Stimulated activated CD4-positive, alpha-beta T cell treated with anti-CD3 and anti-CD28 coated beads, Interleukin-2, amount 100 ng/mL, for 24 hours (primary cell): Measurements from ENCODE around the gene SPAG6.
"Not testable (repeated sequence)": the region's sequence is repeated elsewhere in the genome, so short reads cannot be mapped to it uniquely, and the experiment has no call there.

ENCODE experiments used
- DNase-seq, 2 donors: peaks; one replicate each; pipeline ENCODE4 v3.0.0-alpha.2; 2020

SPAG6 gene

DNA sequence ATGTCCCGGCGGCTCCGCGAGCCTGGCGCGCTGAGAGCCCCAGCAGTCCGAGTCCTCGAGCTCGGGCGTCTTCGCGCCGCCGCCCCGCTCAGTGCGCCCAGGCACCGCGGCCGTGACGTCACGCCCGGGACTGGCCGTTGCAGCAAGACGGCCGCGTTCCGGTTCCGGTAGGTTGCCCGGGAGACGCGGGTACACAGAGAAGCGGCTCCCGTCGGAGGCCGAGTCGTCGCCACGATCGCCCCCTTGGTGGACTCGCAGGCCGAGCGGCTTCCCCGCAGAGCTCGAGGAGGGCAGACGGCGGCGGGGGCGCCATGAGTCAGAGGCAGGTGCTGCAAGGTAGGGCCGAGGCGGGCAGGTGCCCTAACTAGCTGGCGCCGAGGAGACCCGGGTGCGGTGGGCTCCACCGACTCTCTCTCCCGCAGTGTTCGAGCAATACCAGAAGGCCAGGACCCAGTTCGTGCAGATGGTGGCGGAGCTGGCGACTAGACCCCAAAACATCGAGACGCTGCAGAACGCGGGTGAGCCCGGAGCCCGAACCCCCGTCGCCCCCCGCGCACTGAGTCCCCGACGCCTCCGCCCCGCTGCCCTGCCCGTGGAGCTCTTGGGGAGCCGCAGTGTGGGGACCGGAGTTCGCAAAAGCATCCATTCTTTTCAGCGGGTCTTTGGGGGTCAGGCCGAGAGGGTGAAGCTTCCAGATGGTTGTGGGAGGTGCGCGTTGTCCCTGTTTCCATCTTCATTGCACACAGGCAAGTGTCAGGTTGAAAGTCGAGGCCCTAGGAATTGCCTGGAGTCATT lies at the start of gene SPAG6:
SPAG6 (plus strand) TSS at position 196 of the 795 bp plus-strand sequence; CDS start at position 312, 116 bp downstream.
- peak in 1 of 2 donors; percentile 71 for DNase-seq

DNA sequence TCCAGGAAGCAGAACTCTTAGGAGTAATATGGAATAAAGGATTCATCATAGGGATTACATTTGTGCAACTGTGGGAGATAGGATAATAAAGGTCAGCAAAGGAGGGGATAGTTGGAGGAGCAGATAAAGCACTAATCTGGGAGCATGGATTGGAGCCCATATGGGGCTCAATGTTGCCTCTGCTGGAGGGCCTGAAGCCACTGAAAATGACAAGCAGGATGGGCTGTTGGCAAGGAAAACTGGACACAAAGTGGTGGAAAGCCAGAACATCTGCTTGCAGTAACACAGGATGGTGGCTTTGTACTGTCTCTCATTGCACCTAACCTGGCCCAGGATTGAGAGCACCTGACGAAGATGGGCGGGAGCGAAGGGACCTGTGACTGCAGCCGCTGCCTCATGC lies 44.1 kb upstream of the SPAG6 start:
- DNase-seq: no peak

DNA sequence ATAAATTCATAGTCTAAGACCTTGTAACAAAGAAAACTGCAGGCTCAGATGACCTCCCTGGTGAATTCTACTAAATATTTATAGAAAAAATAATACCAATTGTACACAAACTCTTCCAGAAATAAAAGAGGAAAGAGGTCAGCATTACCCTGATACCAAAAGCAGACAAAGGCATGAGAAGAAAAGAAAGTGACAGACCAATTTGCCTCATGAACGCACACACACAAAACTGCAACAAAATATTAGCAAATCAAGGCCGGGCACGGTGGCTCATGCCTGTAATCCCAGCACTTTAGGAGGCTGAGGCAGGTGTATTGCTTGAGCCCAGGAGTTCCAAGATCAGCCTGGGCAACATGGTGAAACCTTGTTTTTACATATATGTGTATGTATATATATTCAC lies 41.8 kb upstream of the SPAG6 start:
- DNase-seq: no peak

DNA sequence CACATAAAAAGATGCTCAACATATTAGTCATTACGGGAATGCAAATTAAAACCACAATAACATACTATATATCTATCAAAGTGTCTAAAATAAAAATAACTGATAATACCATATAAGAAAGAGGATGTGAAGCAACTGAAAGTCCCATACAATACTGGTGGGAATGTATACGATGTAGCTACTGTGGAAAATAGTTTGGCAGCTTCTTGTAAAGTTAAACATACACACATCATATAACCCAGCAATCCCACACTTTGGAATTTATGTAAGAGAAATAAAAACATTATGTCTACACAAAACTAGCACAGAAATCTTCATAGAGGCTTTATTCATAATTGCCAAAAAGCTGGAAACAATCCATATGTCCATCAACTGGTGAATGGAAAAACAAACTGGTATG lies 39.6 kb upstream of the SPAG6 start:
- DNase-seq: no peak

DNA sequence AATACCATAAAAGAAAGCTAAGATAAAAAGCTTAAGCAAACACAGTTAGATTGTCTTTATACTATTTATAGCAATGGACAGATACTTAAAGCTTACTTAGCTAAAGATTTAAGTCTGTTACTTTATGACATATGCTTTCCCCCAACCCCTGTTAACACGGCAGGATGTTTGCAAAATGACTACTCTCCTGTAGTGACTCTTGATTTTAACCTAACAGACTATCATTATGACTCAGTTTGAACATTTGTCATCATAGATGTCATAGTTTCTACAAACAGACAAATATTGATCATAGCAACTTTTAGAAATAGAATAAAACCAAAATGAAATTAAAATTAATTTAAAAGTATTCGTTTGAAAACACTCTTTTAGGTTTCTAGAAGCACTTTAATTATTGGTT lies 36.9 kb upstream of the SPAG6 start:
- peak; percentile 6 to 36 for DNase-seq

DNA sequence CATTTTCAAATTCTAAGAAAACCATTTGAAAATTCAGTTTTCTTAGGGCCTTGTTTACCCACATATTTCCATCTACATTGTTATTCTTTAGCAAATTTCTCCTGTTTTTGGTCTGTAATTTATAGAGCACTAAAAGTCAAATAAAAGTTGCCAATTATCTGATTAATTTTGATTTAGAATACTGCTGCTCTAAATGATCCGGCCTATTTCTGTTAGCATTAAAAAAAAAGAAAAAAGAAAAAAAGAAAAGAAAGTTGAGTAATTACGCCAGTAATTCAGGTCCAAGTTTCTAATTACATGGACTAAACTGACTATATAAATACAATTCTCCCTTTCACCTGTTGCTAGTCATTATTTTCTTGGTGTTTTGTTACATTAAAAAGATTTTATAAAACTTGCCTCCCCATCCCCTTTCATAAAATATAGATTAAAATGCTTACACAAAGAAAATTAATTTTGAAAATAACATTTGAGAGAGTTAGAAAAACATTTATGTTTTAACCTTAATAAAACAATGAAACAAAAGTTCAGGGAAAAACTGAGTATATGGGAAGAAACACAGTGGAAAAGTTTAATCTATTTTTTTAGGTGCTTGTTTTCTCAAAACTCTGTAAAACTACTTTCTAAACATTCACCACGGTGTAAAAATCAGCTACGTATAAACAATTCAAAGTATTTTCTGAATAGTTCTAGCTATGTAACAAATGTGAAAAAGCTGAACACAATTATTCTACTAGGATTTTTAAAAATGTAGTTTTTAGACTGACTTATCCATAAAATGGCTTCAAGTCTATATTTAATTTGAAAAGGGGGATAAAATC lies 35.9 kb upstream of the SPAG6 start:
- DNase-seq: no peak

DNA sequence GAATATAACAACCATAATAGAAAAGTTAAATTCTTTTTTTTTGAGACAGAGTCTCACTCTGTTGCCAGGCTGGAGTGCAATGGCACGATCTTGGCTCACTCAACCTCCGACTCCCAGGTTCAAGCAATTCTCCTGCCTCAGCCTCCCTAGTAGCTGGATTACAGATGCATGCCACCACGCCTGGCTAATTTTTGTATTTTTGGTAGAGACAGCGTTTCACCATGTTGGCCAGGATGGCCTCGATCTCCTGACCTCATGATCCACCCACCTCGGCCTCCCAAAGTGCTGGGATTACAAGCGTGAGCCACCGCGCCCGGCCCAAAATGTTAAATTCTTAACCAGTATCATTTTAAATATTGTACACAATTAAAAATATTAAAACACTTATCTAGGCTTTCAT lies 35.3 kb upstream of the SPAG6 start:
- DNase-seq: not testable (repeated sequence)

DNA sequence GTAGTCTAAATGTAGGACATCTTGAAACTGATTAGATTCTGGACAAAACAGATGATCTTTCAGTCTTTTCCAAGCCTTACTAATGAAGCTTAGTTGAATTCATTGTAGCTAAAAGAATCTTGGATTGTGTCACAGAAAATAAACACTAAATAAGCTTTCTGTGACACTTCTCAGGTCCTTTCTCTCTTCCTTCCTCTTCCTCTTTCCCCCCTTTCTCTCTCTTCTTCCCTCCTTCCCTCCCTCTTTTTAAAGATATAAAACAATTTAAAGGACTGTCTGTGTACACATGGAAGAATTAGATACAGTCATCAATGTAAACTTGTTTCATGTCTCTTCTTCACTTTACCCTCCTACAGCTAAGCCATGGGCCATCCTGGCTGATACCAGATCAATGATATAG lies 34.4 kb upstream of the SPAG6 start:
- no peak for DNase-seq

DNA sequence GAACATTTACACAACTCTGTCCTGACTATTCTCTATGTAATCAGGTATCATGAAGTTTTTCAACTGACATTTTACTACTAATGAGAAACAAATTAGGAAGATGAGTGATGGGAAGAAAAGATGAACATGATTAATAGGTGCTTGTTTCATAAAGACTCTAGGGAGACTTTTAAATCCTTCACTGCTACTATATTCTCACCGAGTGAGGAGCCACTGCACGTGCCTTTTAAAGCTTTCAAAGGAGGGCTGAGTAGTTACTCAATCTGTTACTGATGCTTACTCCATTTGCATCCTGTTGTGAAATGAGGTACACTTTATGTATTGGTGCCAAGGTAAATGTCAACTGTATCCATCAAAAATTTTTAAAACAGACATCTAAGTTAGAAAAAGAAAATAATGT lies 30.4 kb upstream of the SPAG6 start:
- no peak for DNase-seq

DNA sequence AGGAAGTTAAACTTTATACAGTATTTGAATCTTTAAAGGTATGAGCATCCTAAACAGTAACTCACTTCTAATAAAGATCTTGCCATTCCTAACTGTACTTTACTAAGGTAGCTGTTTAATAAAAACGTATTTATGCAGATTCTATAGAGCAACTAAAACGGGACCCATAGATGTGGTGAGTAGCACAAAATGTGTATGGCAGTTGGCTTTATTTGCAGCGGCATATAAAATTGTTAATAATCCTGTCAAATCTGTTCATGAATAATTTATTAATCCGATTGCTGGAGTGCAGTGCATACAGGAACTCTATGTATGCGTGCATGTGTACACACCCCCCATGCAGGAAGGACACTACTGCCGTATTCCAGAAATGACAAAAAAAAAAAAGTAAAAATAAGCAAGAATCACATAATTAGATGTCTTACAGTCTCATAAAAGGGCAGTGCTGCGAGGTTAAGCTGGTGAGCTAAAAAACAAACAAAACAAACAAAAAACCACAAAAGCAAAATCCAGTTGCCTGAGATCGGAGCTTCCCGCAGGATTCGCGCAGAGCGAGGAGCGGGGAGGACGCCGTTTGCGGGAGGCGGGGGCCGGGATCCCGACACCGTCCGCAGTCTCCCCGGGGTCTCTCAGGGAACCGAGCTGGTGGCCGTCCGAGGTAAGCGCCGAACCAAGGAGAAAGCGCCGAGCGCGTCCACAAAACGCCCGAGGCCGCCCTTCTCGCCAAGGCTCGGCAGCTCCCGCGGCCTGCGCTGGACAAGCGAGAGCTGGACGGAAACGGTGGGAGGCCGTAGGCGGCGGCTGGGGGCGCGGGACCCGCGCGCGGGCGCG lies 29.6 kb upstream of the SPAG6 start:
- DNase-seq: no peak

DNA sequence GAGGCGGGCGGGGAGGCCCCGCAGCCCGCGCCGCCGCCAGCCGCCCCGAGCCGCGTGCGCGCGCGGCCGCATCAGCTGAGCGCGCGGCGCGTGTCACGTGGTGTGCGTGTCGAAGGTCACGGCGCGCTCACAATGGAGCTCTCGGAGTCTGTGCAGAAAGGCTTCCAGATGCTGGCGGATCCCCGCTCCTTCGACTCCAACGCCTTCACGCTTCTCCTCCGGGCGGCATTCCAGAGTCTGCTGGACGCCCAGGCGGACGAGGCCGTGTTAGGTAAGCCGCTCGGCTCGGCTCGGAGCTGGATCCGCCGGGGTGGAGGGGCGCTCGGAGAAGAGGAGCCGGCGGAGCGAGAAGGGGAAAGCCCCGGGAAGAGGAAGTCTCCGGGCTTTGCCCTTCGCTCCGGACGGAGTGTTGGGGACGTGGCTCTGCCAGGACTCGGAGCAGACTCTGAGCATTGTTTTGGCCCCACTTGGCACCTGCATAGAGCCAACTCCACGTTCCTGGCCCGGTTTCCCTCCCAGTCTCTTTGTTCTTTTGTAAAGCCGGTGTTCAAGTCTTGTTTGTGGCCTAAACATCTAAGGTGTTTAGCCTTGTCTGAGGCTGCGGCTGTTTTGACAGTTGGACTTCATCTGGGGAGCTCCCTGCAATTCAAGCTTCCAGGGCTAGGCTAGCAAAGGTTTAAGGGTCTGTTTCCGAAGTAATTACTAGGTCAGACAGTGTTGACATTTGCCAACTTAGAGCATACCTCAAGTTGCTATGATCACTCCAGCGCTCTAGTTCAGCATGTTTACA lies 28.8 kb upstream of the SPAG6 start, which contains the start of gene COMMD3:
COMMD3 (plus strand) TSS at position 103 of the 790 bp plus-strand sequence; CDS start at position 133, 30 bp downstream.
- peak; percentile 77 to 81 for DNase-seq

DNA sequence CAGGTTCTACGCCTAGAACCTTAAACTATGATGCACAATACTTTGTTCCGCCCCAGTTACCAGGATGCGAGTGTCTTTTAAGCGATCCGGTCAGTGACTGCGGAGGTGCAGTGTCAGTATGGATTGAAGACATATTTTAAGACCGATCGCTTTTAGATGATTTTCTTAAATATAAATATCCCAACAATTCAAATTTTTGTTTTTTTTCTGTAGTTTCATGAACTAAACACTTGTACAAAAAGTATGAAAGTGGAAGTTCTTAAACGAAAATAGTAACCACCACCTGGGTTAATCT lies 28.3 kb upstream of the SPAG6 start:
- no peak for DNase-seq

DNA sequence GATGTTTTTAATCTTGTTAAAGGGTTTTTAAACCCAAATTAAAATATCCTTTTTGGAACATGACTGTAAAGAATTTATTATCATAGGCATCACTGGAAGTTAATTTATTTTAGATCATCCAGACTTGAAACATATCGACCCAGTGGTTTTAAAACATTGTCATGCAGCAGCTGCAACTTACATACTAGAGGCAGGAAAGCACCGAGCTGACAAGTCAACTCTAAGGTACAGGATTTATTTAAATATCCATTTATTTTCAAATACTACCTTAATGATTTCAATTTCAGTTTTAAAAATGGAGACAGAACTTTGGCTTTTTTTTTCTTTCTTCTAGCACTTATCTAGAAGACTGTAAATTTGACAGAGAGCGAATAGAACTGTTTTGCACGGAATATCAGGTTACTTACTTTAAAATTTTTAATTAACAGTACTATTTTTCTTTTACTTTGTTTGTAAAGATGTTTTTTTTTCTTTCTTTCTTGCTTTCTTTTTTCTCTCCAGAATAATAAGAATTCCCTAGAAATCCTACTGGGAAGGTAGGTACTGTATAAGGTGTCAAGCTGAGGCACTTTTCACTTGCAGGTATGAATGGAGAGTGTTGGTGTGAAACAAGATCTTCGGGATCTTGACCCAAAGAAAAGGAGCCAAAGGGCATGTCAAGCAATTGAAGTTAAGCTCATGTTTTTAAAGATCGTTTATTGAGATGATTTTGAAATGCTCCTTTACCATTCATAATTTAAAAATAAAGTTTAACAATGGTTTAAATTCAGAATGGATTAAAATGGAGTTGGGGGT lies 27.3 kb upstream of the SPAG6 start:
- DNase-seq: no peak

DNA sequence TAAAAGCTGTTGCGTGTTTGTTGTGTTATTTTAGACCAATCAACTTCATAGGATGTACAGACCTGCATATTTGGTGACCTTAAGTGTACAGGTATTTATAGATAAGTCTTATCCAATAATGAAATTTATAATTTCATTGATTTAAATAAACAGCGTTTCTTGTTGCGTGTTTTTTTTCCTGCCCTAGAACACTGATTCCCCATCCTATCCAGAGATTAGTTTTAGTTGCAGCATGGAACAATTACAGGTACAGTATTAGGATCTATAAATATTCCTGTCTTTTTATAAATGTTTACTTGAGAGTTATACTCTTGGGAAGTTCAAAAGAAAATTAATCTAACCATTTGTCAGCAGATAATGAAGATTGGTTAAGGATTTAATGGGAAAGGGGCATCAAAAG lies 26.5 kb upstream of the SPAG6 start:
- DNase-seq: no peak

DNA sequence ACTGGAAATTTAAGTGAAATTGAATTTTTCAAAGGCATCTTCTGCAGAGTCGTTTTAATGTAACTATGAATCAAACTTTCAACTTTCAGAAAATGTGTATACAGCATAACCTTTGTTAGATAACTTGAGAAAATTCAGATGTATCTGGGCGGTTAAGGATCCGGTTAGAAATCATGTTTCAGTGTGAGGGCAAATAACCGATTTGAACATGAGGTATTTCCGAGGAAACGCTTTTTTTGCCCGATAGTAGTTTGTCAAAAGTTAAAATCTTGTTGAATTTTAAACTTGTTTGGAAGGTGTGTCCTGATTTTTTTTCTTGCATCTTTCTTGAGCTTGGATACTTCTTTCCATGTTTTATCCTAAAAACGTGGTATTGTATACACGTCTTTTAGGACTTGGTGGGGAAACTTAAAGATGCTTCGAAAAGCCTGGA lies 25.7 kb upstream of the SPAG6 start:
- no peak for DNase-seq

DNA sequence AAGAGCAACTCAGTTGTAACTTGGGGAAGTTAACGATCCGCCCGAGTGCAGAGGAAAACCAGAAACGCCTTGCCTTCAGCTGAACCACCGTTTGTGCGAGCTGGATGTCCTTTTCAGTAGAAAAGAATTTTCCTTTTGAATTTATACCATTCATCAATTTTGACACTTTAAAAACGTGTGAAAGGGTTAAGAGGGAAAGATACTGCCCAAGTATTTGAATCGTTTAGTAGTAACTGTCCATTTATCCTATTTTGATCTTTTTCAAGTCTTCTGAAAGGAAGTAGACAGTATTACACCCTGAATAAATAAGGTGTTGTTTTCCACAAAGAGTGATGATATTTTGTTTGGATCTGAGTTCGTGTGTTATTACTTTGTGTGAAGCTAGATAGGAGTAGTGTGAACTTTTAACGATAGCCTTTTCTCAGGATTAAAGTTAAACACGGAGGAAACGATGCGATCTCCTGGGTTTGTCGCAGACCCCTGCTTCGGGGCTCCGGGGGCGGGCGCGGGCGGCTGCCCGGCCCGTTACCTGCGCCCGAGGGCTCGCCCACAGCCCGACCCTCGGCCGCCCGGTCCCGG lies 25.2 kb upstream of the SPAG6 start:
- no peak for DNase-seq

DNA sequence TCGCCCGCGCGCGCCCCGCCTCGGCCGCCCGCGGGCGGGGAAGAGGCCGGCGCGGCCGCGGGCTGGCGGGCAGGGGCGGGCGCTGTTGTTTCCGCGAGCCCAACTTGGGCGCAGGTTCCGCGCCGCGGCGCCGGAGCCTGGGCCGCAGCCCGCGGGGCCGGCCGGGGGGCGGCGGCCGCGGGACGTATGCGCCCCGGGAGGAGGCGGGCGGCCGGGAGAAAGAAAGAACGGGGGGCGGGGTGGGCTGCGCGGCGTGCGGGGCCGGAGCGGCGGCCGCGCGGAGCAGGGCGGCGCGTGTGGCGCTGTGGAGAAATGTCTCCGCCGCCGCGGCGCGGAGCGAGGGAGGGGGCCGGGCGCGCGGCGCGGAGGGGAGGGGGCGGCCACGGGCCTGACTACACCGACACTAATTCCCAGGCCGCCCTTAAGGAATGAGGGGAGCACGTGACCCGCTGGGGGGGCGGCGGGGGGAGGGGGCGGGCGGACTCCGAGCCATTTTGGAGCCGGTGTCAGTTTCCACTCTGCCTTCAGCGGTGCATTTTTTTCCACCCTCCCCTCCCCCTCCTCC lies 24.6 kb upstream of the SPAG6 start, which contains the start of gene BMI1:
BMI1 (plus strand) TSS at position 509 of the 565 bp plus-strand sequence. CDS start 5,351 bp downstream, outside the sequence.
- peak in 1 of 2 donors; percentile 70 for DNase-seq

DNA sequence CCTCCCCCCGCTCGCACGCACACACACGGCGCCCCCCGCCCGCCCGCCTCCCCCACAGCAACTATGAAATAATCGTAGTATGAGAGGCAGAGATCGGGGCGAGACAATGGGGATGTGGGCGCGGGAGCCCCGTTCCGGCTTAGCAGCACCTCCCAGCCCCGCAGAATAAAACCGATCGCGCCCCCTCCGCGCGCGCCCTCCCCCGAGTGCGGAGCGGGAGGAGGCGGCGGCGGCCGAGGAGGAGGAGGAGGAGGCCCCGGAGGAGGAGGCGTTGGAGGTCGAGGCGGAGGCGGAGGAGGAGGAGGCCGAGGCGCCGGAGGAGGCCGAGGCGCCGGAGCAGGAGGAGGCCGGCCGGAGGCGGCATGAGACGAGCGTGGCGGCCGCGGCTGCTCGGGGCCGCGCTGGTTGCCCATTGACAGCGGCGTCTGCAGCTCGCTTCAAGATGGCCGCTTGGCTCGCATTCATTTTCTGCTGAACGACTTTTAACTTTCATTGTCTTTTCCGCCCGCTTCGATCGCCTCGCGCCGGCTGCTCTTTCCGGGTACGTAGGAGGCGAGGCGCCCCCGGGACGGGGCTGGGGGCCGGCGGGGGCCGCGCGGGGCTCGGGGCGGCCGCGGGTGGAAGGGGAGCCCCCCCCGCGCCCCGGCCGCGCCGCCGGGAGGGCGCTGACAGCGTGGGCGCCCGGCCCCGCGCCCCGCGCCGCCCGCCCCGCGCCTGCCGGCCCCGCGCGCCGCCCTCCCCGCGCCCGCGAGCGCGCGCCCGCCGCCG lies 24.0 kb upstream of the SPAG6 start:
- DNase-seq: peak; percentile 66 to 72

DNA sequence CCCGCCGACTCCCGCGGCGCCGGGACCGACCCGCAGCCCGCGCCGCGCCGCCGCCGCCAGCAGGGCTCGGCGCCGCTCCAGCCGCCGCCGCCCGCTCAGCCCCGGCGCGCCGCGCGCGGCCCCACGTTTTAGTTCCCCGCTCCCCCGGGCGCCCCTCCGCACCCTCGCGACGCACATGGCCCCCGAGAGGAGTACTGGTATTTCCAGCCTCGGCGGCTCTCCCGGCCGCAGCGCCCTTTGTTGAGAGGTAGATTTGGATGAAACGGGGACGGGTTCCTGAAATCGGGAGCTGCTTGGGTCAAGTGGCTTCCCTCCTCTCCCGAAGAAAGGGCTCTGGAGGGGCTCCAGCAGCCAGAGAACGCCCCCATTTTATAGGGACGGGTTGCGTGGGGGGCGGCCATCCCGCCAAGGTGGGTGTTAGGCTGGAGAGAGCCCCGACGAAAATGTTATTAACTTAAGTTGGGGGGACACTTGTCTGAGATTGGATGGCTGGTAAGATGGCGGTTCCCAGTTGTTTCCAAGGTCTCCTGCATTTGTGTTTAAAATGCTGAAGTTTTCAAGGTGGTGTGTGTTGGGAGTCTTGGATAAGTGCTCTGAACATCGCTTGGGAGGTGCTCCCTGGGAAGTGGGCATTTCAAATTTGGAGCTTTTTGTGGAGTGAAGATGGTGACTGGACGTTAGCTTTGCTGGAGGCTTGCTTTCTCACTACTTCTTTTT lies 23.2 kb upstream of the SPAG6 start:
- DNase-seq: peak; percentile 37 to 43
